GM04503 (cell line): Measurements from ENCODE around the gene ADORA1.

Source experiments
- DNase-seq: peaks from one replicate; pipeline ENCODE4 v3.0.0-alpha.2; 2012; ENCODE audit warnings: low read depth

Gene ADORA1

DNA sequence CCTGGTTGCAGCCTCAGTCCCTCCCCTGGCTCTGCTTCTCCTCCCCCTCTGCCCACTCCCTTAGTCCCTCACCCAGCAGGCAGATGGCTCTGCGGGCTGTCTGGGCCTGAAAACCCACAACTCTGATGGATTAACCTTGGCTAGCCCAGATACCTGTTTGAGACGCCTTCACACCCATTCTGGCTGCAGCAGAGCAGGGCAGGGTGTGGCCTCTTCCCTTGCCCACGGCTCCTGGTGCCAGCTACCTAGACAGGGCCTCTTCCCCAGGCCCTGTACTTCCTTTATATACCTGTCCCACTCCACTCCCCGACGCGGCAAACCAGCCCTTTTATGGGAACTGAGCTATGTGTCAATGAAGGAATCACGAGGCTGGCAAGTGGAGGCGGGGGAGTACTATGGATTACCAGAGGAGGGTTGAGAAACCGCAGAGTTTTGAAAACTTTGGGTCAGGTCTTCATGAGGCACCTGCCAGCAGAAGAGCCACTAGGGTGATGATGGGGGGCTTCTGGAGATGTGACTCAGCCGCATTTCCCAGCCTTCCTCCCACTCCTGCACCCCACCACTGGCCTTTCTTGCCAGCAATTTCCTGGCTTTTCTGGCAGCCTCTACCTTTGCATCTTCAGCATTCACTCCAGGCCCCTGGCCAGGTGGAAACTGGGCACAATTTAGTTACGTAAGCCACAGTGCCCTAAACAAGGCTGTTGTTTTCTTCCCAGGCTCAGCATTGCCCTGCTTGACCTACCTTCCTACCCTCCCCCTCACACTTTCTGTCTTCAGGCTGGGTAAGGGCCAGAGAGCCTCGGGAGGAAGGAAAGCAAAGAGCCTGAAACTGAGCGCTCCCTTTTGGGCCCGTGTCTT, 59.1 kb downstream of the ADORA1 start, which contains the start of gene CHI3L1:
Gene CHI3L1 (minus strand): TSS at position 259 of the 858 bp plus-strand sequence. CDS start 81 bp downstream, at position 178.
- DNase-seq, result no peak

DNA sequence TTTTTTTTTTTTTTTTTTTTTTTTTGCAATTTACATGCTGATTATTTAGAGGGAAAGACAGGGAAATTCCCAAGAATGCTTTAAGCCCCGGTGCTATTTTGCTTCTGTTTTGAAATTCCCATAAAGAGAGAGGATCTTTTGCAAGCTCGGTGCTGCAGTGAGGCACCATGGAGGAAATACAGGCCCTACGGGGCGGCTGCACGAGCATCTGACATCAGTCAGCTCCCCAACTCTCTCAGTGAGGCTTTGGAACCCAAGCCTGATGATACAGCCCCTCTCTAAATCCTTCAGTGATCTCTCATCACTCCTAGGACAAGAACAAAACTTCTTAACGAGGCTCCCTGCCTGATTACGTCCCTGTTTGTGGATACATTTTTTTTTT, 59.8 kb downstream of the ADORA1 start:
- DNase-seq, result no peak

DNA sequence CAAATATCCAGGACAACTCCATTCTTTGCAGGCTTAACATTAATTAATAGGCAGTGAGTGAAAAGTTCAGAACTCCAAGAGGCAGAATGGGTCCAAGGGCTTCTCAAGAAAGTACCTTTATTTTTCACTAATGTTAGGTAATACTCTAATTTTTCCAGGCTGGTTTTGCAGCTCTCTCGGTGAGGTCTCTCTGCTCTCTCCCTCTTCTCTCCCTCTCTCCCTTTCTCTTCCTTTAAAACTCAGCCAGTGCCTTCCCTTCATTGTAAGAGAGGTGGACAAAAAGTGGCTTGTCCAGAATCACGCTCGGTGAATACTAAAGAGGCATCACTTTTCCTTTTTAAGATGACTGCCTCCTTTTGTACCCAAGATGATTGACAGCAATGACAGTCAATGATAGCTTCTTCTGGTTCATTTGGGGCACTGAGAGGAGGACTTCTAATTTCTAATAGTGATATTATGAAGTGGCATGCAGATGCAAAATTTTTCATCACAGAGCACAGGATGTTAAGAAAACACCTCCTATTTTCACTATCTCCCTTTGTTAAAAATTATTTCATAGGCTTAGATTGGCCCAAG, 60.3 kb downstream of the ADORA1 start:
- no peak for DNase-seq

DNA sequence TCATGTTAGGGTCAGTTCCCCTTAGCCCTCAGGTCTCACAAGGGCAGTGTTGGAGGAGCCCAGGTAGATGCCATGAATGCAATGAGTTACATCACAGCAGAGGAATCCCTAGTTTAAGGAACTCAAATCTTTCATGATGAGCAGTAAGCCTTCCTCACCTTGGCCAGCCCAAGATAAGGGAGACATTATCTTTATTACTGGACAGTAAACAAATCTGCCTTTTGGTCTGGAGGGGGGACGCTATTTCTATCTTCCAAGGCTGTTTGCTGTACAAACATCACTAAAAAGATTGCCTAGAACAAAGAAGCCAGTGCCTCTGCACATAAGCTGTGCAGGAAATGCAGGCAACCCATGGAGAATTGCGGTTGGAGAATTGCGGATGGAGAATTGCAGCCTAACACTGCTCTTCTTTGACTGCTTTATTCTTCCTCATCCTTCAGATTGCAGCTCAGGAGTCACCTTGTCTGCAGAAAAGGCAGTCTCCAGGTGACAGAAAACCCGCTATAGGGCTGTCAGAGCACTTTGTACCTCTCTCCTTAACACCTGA, 61.2 kb downstream of the ADORA1 start:
- no peak for DNase-seq

DNA sequence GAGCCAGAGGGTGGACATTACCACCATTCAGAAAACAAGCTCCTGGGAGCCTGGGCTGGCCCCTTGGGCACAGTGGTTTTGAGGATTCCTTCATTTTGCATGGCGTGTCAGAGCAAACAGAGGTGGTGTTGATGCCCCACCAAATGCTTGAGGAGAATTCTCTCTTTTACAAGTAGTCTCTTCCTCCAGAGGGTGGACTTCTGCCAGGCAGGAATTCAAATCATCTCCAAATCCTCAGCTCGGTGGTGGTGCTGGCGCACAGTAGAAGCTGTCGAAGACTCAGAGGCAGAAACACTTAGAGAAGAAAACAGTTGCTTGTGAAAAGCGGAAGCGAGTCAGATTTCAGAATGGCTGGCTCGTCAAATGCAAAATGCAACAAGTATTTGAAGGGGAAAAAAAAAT, 62.4 kb downstream of the ADORA1 start:
- no peak for DNase-seq

DNA sequence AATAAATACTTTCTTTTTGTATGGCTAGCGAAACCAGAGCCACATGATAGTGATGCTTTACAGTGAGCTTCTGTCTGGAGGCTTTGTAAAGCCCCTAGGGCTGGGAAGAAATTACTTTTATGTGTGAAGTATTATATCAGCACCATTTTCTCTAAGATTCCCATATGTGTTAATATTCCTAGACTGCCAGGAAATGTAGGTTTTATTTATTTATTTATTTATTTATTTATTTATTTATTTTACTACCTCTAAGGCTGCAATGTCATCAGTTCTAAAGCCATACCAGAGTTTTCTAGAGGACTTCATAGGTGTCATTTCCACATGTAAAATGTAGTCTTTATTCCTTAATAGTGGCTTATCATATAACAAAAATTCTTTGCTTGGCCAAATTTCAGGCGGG, 63.4 kb downstream of the ADORA1 start:
- DNase-seq, result no peak

DNA sequence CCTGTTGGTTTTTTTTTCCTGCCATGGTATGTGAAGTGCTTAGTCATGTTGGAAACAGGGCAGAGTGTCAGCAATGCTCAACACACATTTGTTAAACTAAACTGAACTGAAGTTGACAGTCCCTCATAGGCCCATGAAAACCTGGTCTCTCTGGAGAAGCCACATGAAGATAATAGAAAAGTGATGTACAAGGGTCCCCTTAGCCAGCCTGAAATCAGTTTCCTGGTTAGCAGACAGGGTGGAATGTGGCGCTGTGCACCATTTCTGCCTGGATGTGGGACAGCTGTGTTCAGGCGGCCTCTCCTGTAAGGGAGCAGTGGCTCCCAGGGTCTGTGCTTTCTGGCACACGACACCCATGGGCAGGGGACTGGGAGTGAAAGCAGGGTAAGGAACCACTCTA, 68.8 kb downstream of the ADORA1 start:
- DNase-seq, result no peak

DNA sequence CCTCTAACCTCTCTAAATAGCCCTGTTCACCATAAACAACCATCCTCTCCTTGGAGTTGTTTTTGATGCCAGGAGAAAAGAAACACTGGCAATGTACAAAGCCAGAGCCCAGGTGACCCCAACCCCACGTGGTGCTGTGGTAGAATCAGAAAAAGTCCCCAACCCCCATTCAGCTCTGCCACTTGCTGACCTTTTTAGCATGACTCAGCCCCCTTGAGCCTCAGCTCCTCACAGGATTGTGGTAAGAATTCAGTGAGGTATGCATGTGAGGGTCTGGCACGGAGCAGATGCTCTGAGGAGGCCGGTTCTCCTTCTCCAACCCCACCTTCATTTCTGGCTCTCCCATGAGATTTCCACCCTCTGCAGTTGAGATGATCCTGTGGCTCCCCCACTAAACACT, 70.1 kb downstream of the ADORA1 start:
- peak; percentile 58 for DNase-seq

DNA sequence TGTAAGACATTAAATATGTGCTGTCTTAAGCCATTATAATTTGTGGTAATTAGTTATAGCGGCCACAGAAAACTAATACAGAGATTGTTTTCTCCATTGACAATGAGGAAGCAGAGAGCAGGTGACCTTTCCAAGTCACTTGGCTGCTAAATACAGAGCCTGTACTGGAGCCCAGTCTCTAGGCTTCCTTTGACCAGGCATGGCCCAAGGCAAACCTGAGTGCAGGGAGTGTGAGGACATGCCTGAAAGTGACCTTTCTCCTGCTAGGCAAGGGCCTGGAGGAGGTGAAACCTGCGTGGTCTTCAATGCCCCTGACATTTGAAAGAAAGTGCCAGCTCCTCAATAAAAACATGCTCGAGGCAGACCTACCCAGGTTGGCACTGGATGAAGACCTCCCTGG, 71.5 kb downstream of the ADORA1 start:
- DNase-seq, result no peak

DNA sequence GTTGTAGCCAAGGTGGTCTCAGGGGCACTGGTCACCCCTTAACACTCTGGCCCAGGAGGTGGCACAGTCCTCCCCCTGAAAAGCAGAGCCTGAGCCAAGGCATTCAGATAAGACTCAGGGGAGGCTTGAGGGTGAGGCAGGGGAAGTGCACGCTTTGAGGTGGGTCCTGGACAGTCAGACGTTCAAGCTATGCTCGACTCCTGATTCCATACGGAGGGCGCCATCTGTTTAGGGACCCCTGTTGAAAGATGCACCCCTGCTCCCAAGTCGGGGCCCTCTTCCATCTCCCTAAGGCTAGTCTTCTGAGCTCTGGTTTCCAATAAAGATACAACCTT, 71.9 kb downstream of the ADORA1 start:
- DNase-seq, result no peak

DNA sequence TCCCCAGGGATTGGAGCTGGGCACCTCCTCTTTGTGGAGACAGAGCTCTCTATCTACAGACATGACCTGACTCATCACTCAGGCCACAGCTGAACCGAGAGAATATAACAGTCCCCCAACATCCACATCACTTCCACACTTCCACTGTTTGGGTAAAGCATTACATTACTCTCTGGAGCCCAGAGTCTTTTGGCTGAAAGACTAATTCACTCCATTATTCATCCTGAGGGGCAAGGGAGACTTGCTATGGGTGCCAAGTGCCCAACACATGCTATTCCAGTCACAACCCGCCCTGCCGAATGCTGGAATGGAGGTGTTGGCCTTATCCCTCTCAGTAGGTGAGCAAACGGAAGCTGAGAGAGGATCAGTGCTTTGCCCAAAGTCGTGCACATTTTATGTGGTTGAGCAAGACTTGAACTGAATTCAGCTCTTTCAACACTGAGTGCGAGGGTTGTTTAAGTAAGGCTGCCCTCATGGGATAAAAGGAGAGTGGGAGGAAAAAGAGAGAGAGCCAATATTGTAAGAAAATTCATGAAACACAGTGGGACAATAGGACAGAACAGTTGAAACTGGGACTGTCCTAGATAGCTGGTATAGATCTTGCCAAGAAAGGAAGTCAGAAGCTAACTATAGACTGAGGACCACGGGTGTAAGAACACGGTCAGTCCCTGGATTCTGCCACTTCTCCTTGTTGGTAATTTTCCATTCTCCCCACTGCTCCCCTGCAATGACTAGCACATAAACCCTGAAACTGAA, 72.5 kb downstream of the ADORA1 start:
- peak; percentile 78 for DNase-seq

DNA sequence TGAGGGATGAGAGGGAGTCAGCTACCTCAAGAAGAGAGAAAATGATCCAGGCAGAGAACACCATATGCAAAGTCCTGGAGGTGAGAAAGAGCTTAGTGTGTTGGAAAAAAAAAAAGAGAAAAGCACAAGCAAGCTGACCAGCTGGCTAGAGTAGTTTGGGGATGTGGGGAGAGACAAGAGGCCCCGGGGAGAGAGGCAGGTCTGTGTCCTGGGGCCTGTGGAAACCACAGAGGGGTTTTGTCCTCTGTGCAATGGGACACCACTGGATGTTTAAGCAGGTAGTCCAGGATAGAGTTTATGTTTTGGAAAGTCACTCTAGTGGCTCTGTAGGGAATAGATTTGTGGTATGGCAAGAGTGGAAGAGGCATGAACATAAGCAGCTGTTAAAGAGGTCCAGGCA, 73.4 kb downstream of the ADORA1 start:
- DNase-seq, result no peak

DNA sequence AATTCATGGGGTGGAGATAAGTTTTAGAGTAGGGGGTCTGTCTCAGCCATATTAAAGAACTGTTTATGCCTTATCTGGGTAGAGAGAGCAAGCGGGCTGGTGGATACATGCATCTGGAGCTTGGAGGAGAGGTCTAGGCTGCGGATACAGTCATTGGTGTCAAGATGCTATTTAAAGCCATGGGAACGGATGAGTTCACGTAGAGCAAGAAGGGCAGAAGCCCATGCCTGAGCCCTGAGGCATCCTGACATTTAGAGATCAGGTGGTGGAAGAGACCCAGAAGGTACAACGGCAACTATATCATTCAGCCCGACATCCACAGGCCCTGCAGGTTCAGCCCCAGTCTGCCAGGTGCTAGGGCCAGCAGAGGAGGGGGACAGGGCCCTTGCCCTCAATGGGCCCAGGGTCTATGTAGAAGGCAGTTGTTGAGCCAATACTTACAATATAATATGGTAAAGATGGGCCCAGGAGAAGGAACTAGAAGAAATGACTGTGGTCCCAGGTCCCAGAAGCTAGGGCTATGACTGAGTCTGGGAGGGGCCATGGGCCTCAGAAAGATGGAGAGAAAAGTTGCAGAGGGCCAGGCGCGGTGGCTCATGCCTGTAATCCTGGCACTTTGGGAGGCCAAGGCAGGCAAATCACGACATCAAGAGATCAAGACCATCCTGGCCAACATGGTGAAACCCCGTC, 74.1 kb downstream of the ADORA1 start:
- DNase-seq, result no peak

DNA sequence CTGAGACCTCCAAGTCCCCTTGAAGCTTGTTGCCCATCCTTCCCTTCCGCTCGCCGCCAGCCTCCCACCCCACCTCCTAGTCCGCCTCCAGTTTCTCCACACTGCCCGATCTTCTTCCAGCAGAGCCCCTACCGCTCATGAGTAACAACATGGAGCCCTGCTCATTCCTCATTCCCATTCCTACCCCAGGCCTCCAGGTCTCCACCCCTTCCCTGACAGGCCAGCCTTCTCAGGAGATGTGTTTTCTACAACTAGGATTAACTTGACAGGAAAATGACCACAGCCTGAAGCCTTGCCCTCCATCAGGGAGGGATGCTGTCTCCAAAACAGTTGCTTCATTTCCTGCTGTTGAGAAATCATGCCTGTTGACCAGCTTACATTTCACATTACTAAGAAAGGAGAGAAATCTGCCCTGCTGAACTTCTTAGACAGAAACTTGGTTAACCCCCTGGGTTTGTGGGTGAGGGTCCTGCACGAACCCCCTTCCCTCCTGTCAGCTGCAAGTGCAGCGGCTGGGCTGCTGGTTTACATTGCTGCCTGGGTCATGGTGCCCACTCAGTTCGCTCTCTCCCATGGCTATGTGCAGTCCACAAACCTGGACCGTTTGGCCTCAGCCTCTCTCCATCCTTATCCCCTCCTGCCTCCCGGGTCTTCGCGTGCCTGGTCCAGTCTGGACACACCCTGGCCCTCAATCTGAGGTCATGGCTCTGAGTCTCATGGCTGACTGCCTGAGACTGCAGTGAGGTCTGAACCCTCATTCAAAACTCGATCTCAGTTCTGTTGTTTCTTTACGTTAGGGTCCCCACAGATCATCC, 75.1 kb downstream of the ADORA1 start:
- peak; percentile 87 for DNase-seq

DNA sequence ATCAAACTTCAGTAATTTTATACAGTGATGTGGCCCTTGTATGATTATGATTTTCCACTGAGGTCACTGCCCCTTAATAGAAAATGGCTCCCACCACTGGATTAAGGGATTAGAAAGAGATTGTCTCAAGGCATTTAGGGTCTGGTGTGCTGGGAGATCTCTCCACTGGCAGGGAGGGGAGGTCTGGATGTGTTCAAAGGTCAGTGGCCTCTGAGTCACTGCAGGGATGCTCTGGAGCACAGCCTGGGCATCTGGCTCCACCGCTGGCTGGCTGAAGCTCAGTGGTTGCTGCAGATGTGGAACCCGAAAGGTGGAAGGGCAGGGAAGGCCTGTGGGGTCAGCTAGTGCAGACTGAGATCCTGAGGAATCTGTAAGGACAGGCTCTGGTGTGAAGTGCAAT, 77.2 kb downstream of the ADORA1 start:
- DNase-seq, result no peak

DNA sequence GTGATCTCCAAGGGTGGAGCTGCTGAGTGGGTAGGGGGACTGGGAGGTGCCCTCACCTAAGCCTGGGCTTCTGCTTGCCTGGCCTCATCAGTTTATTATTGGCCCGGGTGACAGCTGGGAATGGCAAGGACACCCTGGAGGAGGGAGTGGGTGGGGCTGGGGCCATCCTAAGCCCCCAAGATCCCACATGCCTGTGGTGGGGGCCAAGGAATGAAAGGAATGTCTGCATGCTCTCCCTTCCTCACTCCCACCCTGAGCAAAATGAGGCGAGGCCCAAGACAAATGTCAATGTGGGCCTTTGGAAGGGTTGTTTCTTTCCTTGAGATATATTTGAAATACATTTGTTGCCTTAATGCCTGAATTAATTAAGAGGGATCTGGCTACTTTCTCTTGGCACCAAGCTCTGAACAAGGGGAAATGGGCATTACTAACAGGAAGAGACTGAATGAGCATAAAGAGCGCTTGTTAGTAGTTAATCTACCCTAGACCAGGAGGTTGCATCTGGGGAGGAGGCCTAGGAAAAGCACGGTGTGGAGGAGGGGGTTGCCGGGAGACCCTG, 78.7 kb downstream of the ADORA1 start:
- DNase-seq, result no peak

DNA sequence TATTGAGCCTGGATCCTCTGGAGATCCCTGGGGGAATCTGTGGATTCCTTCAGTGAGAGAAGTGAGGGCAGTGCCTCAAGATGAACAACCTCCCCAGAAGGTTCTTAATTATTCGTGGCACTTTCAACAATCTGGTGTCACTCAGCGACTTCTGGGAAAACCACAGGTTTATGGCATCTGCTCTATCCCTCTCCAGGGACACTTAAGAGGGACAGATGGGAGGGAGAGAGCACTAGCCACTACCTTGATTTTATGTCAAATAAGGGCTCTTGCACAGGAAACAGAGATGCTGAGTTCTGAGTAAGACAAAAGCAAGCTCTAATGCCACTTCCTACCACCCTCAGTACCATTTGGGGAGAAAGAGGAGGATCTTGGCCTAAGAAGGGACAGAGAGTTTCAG, 80.2 kb downstream of the ADORA1 start:
- DNase-seq, result no peak

DNA sequence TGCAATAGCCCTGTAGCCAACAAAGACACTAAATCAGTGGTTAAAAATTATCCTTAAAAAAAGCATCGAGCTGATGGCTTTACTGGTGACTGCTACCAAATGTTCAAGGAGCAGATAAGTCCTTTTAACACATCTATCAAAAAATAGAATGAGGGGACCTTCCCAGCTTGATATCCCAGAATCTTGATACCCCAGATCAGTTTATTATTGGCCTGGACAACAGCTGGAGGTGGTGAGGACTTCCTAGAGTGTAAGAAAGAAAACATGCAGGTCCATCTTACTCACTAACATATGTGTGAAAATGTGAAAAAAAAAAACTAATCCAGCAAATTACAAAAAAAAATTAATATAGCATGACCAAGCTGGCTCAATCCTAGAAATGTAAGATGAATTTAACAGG, 80.7 kb downstream of the ADORA1 start:
- DNase-seq, result no peak

DNA sequence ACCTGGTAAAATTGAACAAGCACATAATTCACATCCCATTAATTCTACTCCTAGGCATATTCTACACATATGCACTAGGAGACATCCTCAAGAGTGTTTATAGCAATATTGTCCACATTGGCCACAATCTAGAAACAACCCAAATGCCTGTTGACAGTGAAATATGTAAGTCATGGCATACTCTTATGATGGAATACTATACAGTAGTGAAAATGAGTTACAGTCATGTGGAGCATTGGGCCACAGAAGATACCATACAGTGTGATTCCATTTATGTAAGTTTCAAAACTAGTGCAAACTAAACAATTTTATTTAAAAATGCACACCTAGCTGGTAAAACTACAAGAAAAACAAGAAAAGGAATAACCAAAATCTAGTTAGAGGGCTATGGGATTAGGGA, 82.8 kb downstream of the ADORA1 start:
- no peak for DNase-seq

DNA sequence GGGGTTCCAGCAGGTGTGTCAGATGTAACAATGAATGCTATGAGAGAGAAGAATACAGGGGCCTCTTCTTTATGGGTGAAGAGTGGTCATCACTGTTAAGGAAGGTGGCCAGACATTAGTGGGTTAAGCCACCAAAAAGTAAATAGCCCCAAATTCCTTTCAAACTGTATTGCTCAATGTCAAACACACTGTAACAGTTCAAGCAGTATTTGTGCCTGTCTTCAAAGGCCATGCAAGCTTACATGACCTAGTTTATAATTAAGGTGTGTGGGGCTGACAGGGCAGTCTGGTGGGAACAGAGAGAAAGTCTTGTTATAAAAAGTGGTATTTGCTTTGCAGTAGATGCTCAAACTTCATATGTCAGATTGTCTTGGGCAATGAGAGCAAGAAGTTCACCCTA, 83.5 kb downstream of the ADORA1 start:
- no peak for DNase-seq

DNA sequence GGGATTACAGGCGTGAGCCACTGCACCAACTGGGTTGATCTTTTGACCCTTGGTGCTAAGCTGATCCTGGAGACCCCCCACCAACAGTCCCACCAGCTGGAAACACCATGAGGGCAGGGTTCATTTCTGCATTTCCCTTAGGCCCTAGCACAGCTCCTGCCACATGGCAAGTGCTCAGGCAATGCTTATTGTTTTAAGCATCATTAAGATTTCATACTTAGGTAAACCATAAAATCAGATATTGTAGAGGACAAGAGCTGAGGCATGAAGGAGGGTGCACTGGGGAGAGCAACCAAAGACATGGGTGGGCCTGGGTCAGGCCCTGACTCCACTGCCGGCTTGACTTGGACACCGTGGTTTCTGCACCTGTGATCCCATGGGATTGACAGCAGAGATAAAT, 84.3 kb downstream of the ADORA1 start:
- DNase-seq, result no peak
